Skeletal muscle cell (primary cell): ENCODE results near the gene DNAH5.
A peak's percentile ranks its signal among the peaks of the same experiment; 100 is the strongest.

Experiments used
- DNase-seq: peaks from one replicate; pipeline ENCODE4 v3.0.0-alpha.2; 2010; ENCODE audit warnings: low read depth
- H3K4me3 ChIP-seq: 2 replicates; pipeline ENCODE4 v1.5.1; 2011; ENCODE audit warnings: low read depth, mild to moderate bottlenecking, control low read depth, low read length, moderate library complexity

Gene DNAH5

GRCh38 chr5:13746026-13746425, 198.5 kb downstream of the DNAH5 start:
- DNase-seq: no peak
- H3K4me3 ChIP-seq: no peak overlapping the region

- H3K4me3 ChIP-seq: no peak overlapping the region
- peak; percentile 31 for DNase-seq
These were observed 199.0 kb downstream of the DNAH5 start for GRCh38 chr5:13745508-13745907.

GRCh38 chr5:13740471-13740870, 204.0 kb downstream of the DNAH5 start:
- no peak overlapping the region for H3K4me3 ChIP-seq
- DNase-seq: no peak

GRCh38 chr5:13739479-13739878, 205.0 kb downstream of the DNAH5 start:
- DNase-seq: no peak
- no peak overlapping the region for H3K4me3 ChIP-seq

- DNase-seq: no peak
- H3K4me3 ChIP-seq: no peak overlapping the region
These were observed 208.8 kb downstream of the DNAH5 start for GRCh38 chr5:13735691-13736090.

- H3K4me3 ChIP-seq: no peak overlapping the region
- DNase-seq: no peak
These were observed 213.3 kb downstream of the DNAH5 start for GRCh38 chr5:13731121-13731628.

- no peak for DNase-seq
These were observed 235.6 kb downstream of the DNAH5 start for GRCh38 chr5:13708906-13709305.

GRCh38 chr5:13708432-13708831, 236.1 kb downstream of the DNAH5 start:
- no peak for DNase-seq
- H3K4me3 ChIP-seq: no peak overlapping the region

More at GRCh38 chr5:13708906-13709305, 235.6 kb downstream of the DNAH5 start:
- no peak overlapping the region for H3K4me3 ChIP-seq

- H3K4me3 ChIP-seq: no peak overlapping the region
- no peak for DNase-seq
These were observed 240.1 kb downstream of the DNAH5 start for GRCh38 chr5:13704396-13704795.

GRCh38 chr5:13700626-13701025, 243.9 kb downstream of the DNAH5 start:
- DNase-seq: no peak
- no peak overlapping the region for H3K4me3 ChIP-seq

- no peak for DNase-seq
- no peak overlapping the region for H3K4me3 ChIP-seq
These were observed 245.6 kb downstream of the DNAH5 start for GRCh38 chr5:13698885-13699284.

- no peak for DNase-seq
- H3K4me3 ChIP-seq: no peak overlapping the region
These were observed 249.3 kb downstream of the DNAH5 start for GRCh38 chr5:13695076-13695712.

- DNase-seq: no peak
- no peak overlapping the region for H3K4me3 ChIP-seq
These were observed 252.3 kb downstream of the DNAH5 start for GRCh38 chr5:13692172-13692571.

- no peak for DNase-seq
- no peak overlapping the region for H3K4me3 ChIP-seq
These were observed 268.0 kb downstream of the DNAH5 start for GRCh38 chr5:13676531-13676930.

GRCh38 chr5:13674391-13674790, 270.1 kb downstream of the DNAH5 start:
- no peak overlapping the region for H3K4me3 ChIP-seq
- no peak for DNase-seq

GRCh38 chr5:13673511-13673910, 271.0 kb downstream of the DNAH5 start:
- DNase-seq: no peak
- no peak overlapping the region for H3K4me3 ChIP-seq

GRCh38 chr5:13664377-13664776, 280.1 kb downstream of the DNAH5 start:
- DNase-seq: peak; percentile 95
- no peak overlapping the region for H3K4me3 ChIP-seq

GRCh38 chr5:13662626-13663025, 281.9 kb downstream of the DNAH5 start:
- peak; percentile 18 for DNase-seq
- no peak overlapping the region for H3K4me3 ChIP-seq

GRCh38 chr5:13661272-13661671, 283.2 kb downstream of the DNAH5 start:
- no peak for DNase-seq
- no peak overlapping the region for H3K4me3 ChIP-seq

GRCh38 chr5:13660072-13660471, 284.4 kb downstream of the DNAH5 start:
- H3K4me3 ChIP-seq: no peak overlapping the region
- peak; percentile 23 for DNase-seq

GRCh38 chr5:13659391-13659790, 285.1 kb downstream of the DNAH5 start:
- peak; percentile 48 for DNase-seq
- H3K4me3 ChIP-seq: no peak overlapping the region

- H3K4me3 ChIP-seq: no peak overlapping the region
- no peak for DNase-seq
These were observed 285.7 kb downstream of the DNAH5 start for GRCh38 chr5:13658761-13659160.
